Liver (tissue), 3 donors: Measurements from ENCODE around the gene HSP90AB1.

Experiments used
- CTCF ChIP-seq: fragments of 150-350 bp; IDR thresholded peaks from 2 replicates; pipeline ENCODE4 v1.5.1; 2017; ENCODE audit warnings: improper control_type of control experiment, low read depth, low read length; ENCODE audit not compliant: missing input control
- EGR1 ChIP-seq, 2 donors: IDR thresholded peaks; 2 replicates each; pipeline ENCODE4 v1.6.1; 2016 to 2018; ENCODE audit warnings: antibody characterized with exemption in 2 of 2, low read depth in 2 of 2
- FOXA1 ChIP-seq: IDR thresholded peaks from 2 replicates; pipeline ENCODE4 v1.6.1; 2016; ENCODE audit warnings: antibody characterized with exemption
- GABPA ChIP-seq, 2 donors: IDR thresholded peaks in 1 of 2; conservative IDR thresholded peaks in 1 of 2; 2 replicates each; pipeline ENCODE4 v1.6.1; 2016; ENCODE audit warnings: antibody characterized with exemption in 2 of 2, mild to moderate bottlenecking in 1 of 2, moderate library complexity in 1 of 2
- JUND ChIP-seq, 2 donors: IDR thresholded peaks; 2 replicates each; pipeline ENCODE4 v1.6.1; 2016; ENCODE audit warnings: antibody characterized with exemption in 2 of 2
- donor health status: healthy.
- donor health status: healthy.

GRCh38 chr6:44276667-44277640 lies 30.1 kb downstream of the HSP90AB1 start:
- no peak for TF ChIP-seq GABPA (IDR thresholded peaks at IDR 0.05 in 1 of 2, conservative IDR thresholded peaks at IDR 0.05 in 1 of 2)
- TF ChIP-seq CTCF = no peak
- no peak for TF ChIP-seq EGR1 (IDR thresholded peaks at IDR 0.05; ENCODE audit: low read depth in 2 of 2)
- TF ChIP-seq FOXA1 = no peak
- TF ChIP-seq JUND (IDR thresholded peaks at IDR 0.05) = no peak
